Naive B cell (primary cell): ENCODE measurements around the gene BBIP1. TPM values are rescaled to one million over a fixed set of nuclear protein-coding genes. Genes with fewer than 3 reads are reported as not detected.
"Not testable (repeated sequence)": the region's sequence is repeated elsewhere in the genome, so short reads cannot be mapped to it uniquely, and the experiment has no call there.

Source experiments
- ATAC-seq, 2 donors: fragments of 150-1000 bp; cut with Tn5 transposase; 2 replicates each; pipeline ENCODE4 v1.10.0; 2021; ENCODE audit warnings: low read depth in 2 of 2, mild to moderate bottlenecking in 2 of 2, moderate library complexity in 2 of 2
- DNase-seq: peaks from one replicate; pipeline ENCODE4 v3.0.0; 2022
- H3K27ac Mint-ChIP-seq, 6 donors: one replicate each; pipeline ENCODE4 v1.8.0; 2020 to 2022; ENCODE audit warnings: mild to moderate bottlenecking in 6 of 6, mixed read lengths in 6 of 6, moderate library complexity in 5 of 6, inconsistent platforms in 2 of 6
- H3K27me3 Mint-ChIP-seq, 3 donors: one replicate each; pipeline ENCODE4 v1.8.0; 2021 to 2022; ENCODE audit warnings: mixed read lengths in 3 of 3, mild to moderate bottlenecking in 1 of 3
- H3K36me3 Mint-ChIP-seq, 2 donors: one replicate each; pipeline ENCODE4 v1.8.0; 2020 to 2022; ENCODE audit warnings: mixed read lengths in 2 of 2, inconsistent platforms in 1 of 2, mild to moderate bottlenecking in 1 of 2
- H3K4me1 Mint-ChIP-seq, 3 donors: one replicate each; pipeline ENCODE4 v1.8.0; 2020 to 2022; ENCODE audit warnings: mixed read lengths in 3 of 3, inconsistent platforms in 1 of 3, mild to moderate bottlenecking in 1 of 3, moderate library complexity in 1 of 3
- H3K4me3 Mint-ChIP-seq, 8 donors: one replicate each; pipeline ENCODE4 v1.8.0; 2020 to 2022; ENCODE audit warnings: mild to moderate bottlenecking in 8 of 8, mixed read lengths in 8 of 8, moderate library complexity in 8 of 8, inconsistent platforms in 2 of 8
- H3K9me3 Mint-ChIP-seq, 7 donors: one replicate each; pipeline ENCODE4 v1.8.0; 2020 to 2022; ENCODE audit warnings: mixed read lengths in 7 of 7, mild to moderate bottlenecking in 5 of 7, inconsistent platforms in 2 of 7, moderate library complexity in 1 of 7
- polyA plus RNA-seq, 6 donors: library from polyadenylated mRNA; unstranded; fragments of 300-500 nt; fragmentation: Illumina TruSeq; gene quantifications; one replicate each; pipeline ENCODE4 v1.2.3, GENCODE V29; 2021; ENCODE audit warnings: low read depth in 6 of 6

Gene BBIP1
- polyA plus RNA-seq, 6 donors from 2014 or later = 10.6 to 22.4 (median 18.2) TPM

DNA sequence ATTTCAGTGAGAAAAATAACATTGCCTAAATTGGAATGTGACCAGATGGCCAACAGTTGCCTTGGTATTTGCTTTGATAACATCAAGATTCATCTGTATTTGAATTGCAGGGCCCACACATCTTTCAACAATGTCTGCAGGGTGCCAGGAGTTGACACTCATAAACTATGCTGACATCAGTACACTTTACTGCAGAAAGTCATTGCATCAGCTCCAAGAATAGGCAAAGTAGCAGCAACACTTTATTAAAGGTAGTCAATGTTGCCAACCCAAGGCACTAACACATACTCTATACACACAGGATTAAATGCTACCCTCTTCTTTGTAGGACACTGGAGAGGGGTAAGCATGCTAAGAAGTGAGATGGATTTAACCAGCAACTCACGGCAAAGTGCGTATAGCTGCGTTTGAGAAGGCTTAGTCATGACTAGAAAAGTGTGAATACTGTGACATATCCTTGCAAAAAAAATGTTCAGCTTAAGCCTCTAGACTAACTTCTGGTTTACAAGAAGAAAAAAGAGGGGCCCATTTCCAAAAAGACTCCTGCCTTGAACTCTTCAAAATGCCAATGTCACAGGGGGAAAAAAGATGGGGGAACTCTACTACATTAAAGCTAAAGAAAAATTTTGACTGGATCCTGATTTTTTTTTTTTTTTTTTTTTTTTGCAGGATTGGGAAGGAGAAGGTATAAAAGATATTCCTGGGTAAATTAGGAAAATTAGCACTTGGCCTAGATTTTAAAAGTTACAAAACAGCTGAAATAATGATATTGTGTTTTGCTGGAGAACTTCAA is 2.2 kb downstream of the BBIP1 start:
- peak overlapping the region in 2 of 6 donors; percentile 23 to 100 for H3K27ac Mint-ChIP-seq
- no peak for ATAC-seq
- no peak for DNase-seq
- no peaks in the 10 kb centered on the region for H3K9me3 Mint-ChIP-seq
- H3K36me3 Mint-ChIP-seq = no peaks in the 10 kb centered on the region
- H3K4me1 Mint-ChIP-seq = peaks cover 19 to 25% (median 21%) of the 10 kb centered on the region in 3 donors
- H3K4me3 Mint-ChIP-seq = peak overlapping the region in 2 of 8 donors; percentile 93 to 95
- no peaks in the 10 kb centered on the region for H3K27me3 Mint-ChIP-seq

DNA sequence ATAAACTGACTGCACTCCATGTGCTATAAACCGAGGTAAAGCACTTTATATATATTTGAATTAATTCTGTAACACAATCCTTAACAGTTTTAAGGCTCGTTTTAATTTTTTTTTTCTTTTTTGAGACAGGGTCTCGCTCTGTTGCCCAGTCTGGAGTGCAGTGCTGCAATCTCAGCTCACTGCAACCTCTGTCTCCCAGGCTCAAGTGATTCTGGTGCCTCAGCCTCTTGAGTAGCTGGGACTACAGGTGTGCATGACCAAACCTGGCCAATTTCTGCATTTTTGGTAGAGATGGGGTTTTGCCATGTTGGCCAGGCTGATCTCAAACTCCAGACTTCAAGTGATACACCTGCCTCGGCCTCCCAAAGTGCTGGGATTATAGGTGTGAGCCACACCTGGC is 3.4 kb downstream of the BBIP1 start:
- peak overlapping the region in 1 of 6 donors; percentile 36 for H3K27ac Mint-ChIP-seq
- H3K36me3 Mint-ChIP-seq, DNase-seq, H3K9me3 Mint-ChIP-seq, H3K27me3 Mint-ChIP-seq, ATAC-seq: not testable (repeated sequence)
- H3K4me3 Mint-ChIP-seq = peak overlapping the region in 2 of 8 donors; percentile 22 to 93
- H3K4me1 Mint-ChIP-seq = peaks cover 20 to 21% (median 20%) of the 10 kb centered on the region in 3 donors

- Mint-ChIP-seq H3K27ac (peak overlapping the region in 1 of 6 donors; percentile 36), H3K4me1 (peaks cover 21 to 22% (median 21%) of the 10 kb centered on the region in 3 donors), H3K27me3 (no peaks in the 10 kb centered on the region), H3K9me3 (no peaks in the 10 kb centered on the region), H3K36me3 (no peaks in the 10 kb centered on the region), H3K4me3 (peak overlapping the region in 1 of 8 donors; percentile 35)
- no peak for ATAC-seq
- no peak for DNase-seq
These were observed 3.9 kb downstream of the BBIP1 start for GRCh38 chr10:110915035-110915434.

- DNase-seq (no peak), ATAC-seq (no peak)
- no peaks in the 10 kb centered on the region for H3K27me3 Mint-ChIP-seq
- no peaks in the 10 kb centered on the region for H3K36me3 Mint-ChIP-seq
- no peak overlapping the region for H3K4me3 Mint-ChIP-seq
- H3K9me3 Mint-ChIP-seq = no peaks in the 10 kb centered on the region
- peak overlapping the region in 1 of 6 donors; percentile 24 for H3K27ac Mint-ChIP-seq
- H3K4me1 Mint-ChIP-seq = peaks cover 21 to 24% (median 21%) of the 10 kb centered on the region in 3 donors
These were observed 4.5 kb downstream of the BBIP1 start for GRCh38 chr10:110914431-110914830.

DNA sequence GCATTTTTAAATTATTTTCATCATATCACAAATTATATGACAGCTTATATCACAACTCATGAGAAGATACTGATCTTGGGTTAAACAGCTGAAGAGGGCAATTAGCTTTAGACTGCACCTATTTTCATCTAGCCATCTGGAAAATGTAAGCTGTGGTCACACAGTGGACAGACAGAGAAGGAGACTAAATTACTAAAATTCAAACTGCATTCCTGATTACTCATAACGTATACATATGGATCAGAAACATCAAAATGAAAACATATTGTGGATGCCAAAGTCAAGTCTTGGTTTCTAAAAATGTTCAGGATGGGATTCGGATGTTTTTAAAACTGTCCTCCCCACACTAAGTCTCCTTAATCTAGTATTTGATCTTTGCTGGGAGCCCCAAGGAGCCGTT is 6.6 kb downstream of the BBIP1 start:
- no peaks in the 10 kb centered on the region for H3K36me3 Mint-ChIP-seq
- DNase-seq (no peak), ATAC-seq (no peak)
- no peaks in the 10 kb centered on the region for H3K9me3 Mint-ChIP-seq
- no peaks in the 10 kb centered on the region for H3K27me3 Mint-ChIP-seq
- H3K4me1 Mint-ChIP-seq = peaks cover 13 to 18% (median 16%) of the 10 kb centered on the region in 3 donors
- H3K4me3 Mint-ChIP-seq = no peak overlapping the region
- H3K27ac Mint-ChIP-seq = peak overlapping the region in 1 of 6 donors; percentile 89

DNA sequence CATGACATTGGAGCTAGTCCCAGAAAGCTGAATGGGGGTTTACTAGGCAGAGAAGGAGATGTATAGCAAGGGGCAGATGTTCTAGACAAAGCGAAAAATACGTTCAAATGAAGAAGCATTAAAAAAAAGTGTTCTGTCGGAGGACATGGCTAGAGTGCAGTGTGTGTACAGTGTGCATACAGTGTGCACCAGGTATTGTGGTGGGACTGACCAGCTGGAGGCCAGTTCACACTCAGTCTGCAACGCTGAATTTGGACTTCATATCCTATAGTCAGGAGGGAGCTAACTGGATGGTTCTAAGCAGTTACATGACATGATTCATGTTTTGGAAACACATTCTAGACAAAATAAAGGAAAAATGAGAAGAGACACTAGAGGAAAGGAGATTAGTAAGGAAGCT is 8.8 kb downstream of the BBIP1 start:
- Mint-ChIP-seq H3K4me3 (no peak overlapping the region), H3K27ac (peak overlapping the region in 3 of 6 donors; percentile 3 to 36 (median 6)), H3K9me3 (no peaks in the 10 kb centered on the region), H3K4me1 (peaks cover 9 to 12% (median 11%) of the 10 kb centered on the region in 3 donors), H3K36me3 (no peaks in the 10 kb centered on the region), H3K27me3 (no peaks in the 10 kb centered on the region)
- ATAC-seq (no peak), DNase-seq (no peak)

GRCh38 chr10:110903280-110904278 is 15.4 kb downstream of the BBIP1 start:
- Mint-ChIP-seq H3K4me1 (peaks cover 10 to 22% (median 21%) of the 10 kb centered on the region in 3 donors), H3K27ac (peak overlapping the region in 5 of 6 donors; percentile 2 to 76 (median 24)), H3K36me3 (peaks cover 0 to 4% of the 10 kb centered on the region in 2 donors), H3K27me3 (no peaks in the 10 kb centered on the region), H3K9me3 (no peaks in the 10 kb centered on the region), H3K4me3 (no peak overlapping the region)
- DNase-seq (no peak), ATAC-seq (no peak)

DNA sequence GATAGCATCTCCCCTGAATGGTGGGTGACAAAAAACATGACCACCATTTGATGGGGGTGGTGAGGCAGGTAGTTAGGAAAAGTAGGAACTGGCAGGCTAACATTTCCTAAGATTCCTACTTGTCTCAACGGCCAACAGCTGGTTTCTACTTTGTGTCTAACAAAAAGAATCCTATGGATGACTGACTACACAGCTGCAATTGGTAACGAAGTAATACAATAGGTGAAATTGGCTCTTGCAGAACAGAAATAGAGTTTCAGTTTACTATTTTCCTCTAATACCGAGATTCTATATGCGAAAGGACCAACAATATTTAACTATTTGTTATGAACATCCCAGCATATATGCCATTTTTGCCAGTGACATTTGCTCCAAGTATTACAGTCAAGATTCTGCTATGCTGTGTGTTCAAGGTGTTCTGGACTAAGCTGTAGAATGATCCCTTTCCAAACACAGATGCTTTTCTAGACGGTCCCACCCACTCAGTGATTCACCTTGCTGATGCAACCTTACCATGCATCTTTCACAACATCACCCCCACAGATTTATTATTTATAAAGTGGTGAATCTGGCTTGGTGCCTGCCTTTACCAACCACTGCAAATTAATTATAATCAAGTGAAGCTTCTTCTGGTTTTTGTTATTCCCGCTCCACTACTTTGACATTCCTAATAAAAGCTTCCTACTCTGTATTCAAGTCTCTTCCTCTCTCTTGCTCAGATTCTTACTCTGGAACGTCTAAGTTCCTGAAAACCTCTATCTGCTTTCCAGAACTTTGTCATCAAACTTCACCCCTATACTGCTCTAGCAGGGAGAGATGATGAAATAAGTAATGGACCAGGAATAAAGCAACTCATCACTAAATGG is 16.8 kb downstream of the BBIP1 start:
- ATAC-seq (no peak), DNase-seq (no peak)
- H3K9me3 Mint-ChIP-seq = no peaks in the 10 kb centered on the region
- H3K4me3 Mint-ChIP-seq = peak overlapping the region in 1 of 8 donors; percentile 10
- H3K36me3 Mint-ChIP-seq = peaks cover 0 to 4% of the 10 kb centered on the region in 2 donors
- peaks cover 10 to 18% (median 18%) of the 10 kb centered on the region in 3 donors for H3K4me1 Mint-ChIP-seq
- no peaks in the 10 kb centered on the region for H3K27me3 Mint-ChIP-seq
- peak overlapping the region in 3 of 6 donors; percentile 40 to 93 (median 45) for H3K27ac Mint-ChIP-seq

DNA sequence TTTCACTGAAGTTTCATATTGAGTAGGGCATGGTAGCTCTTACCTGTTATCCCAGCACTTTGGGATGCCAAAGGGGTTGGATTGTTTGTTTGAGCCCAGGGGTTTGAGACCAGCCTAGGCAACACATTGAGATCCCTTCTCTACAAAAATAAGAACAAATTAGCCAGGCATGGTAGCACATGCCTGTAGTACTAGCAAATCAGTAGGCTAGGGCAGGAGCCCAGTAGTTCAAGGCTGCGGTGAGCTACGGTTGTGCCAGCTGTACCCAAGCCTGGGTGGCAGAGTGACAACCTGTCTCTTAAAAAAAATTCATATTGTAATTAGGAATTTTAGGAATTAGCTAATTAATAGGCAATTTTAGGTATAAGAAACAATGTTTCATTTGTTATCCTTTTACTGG is 18.0 kb downstream of the BBIP1 start:
- no peak for DNase-seq
- H3K27ac Mint-ChIP-seq = peak overlapping the region in 1 of 6 donors; percentile 77

GRCh38 chr10:110898391-110898790 is 20.6 kb downstream of the BBIP1 start:
- DNase-seq (no peak), ATAC-seq (no peak)
- no peak overlapping the region for H3K4me3 Mint-ChIP-seq
- peaks cover 7 to 24% (median 23%) of the 10 kb centered on the region in 3 donors for H3K4me1 Mint-ChIP-seq
- H3K27ac Mint-ChIP-seq = peak overlapping the region in 1 of 6 donors; percentile 20
- no peaks in the 10 kb centered on the region for H3K27me3 Mint-ChIP-seq
- H3K9me3 Mint-ChIP-seq = no peaks in the 10 kb centered on the region
- peaks cover 9 to 17% of the 10 kb centered on the region in 2 donors for H3K36me3 Mint-ChIP-seq

More for the DNA sequence above, 18.0 kb downstream of the BBIP1 start:
- Mint-ChIP-seq H3K4me1 (peaks cover 8 to 25% (median 20%) of the 10 kb centered on the region in 3 donors), H3K36me3 (peaks cover 7 to 9% of the 10 kb centered on the region in 2 donors), H3K9me3 (no peaks in the 10 kb centered on the region), H3K4me3 (no peak overlapping the region), H3K27me3 (no peaks in the 10 kb centered on the region)
- no peak for ATAC-seq

DNA sequence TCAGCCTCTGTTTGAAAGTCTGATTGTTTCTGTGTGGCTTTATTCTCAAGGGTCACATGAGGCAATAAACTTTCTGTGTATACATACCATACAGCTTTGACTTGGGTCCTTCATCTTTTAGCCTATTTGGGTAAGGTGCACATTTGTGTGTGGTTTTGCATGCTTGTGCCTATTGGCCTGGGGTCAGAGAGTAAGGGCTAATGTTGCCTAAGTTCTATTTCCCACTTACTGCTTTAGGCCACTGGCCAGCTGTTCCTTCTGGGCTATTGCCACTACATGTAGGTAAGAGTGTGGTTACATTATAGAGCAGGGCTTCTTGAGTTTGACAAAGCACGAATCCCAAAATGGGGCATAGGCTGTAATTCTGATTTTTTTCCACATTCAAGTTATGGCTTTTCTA is 21.8 kb downstream of the BBIP1 start:
- DNase-seq (no peak), ATAC-seq (no peak)
- H3K27ac Mint-ChIP-seq = no peak overlapping the region
- H3K36me3 Mint-ChIP-seq = peaks cover 9 to 17% of the 10 kb centered on the region in 2 donors
- no peak overlapping the region for H3K4me3 Mint-ChIP-seq
- peaks cover 0 to 17% (median 14%) of the 10 kb centered on the region in 3 donors for H3K4me1 Mint-ChIP-seq
- H3K9me3 Mint-ChIP-seq = no peaks in the 10 kb centered on the region
- H3K27me3 Mint-ChIP-seq = no peaks in the 10 kb centered on the region

DNA sequence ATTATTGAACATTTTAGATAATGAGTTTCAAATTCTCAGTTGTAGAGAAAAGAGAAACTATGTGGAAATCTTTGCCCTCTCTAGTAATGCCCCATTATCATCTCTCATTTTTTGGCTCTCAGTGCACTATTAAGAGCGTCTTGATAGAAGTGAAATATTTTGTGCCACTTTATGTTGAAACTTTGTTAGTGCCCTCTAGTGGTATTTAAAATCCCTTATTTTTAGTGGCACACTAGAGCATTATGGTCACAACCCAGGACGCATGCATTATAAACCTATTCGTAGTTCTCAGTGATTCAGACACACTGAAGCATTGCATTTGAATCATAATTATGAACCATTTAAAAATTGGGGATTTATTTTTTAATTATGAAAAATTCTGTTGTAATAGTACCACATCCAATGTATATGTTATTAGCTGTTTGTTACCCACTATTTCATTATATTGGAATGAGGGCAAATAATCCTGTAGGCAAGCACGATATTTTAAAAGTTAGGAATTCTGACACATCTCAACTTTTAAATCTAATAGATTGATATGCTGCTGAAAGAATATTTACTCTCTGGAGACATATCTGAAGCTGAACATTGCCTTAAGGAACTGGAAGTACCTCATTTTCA is 25.3 kb downstream of the BBIP1 start:
- Mint-ChIP-seq H3K4me1 (peaks cover 2 to 19% (median 18%) of the 10 kb centered on the region in 3 donors), H3K9me3 (no peaks in the 10 kb centered on the region), H3K27me3 (no peaks in the 10 kb centered on the region), H3K36me3 (peaks cover 10 to 24% of the 10 kb centered on the region in 2 donors), H3K4me3 (no peak overlapping the region), H3K27ac (peak overlapping the region in 1 of 6 donors; percentile 51)
- DNase-seq (peak; percentile 50), ATAC-seq (peak; percentile 92 to 97)
